LNCaP clone FGC (cell line): ENCODE measurements around the gene SH3YL1.

Experiments used
- DNase-seq: peaks from one replicate; pipeline ENCODE4 v3.0.0-alpha.2; 2011; ENCODE audit warnings: low read depth
- H3K4me3 ChIP-seq: 2 replicates; pipeline ENCODE4 v1.5.1; 2011; ENCODE audit warnings: mild to moderate bottlenecking, low read depth, low read length, control low read depth
- CTCF ChIP-seq: IDR thresholded peaks from 2 replicates; pipeline ENCODE4 v1.5.1; 2012; ENCODE audit warnings: mild to moderate bottlenecking; ENCODE audit not compliant: control insufficient read depth, insufficient read depth; ENCODE audit errors: extremely low read depth

Gene SH3YL1

GRCh38 chr2:278312-278926, 14.6 kb upstream of the SH3YL1 start:
- no peak for DNase-seq

GRCh38 chr2:275466-275865, 11.6 kb upstream of the SH3YL1 start:
- DNase-seq = no peak
- no peak overlapping the region for H3K4me3 ChIP-seq
- no peak for TF ChIP-seq CTCF

More at GRCh38 chr2:278312-278926, 14.6 kb upstream of the SH3YL1 start:
- no peak for TF ChIP-seq CTCF
- no peak overlapping the region for H3K4me3 ChIP-seq

- no peak overlapping the region for H3K4me3 ChIP-seq
- no peak for DNase-seq
- no peak for TF ChIP-seq CTCF
Measured at GRCh38 chr2:274503-274902, 10.7 kb upstream of the SH3YL1 start.

GRCh38 chr2:273333-273732, 9.5 kb upstream of the SH3YL1 start:
- no peak for DNase-seq

GRCh38 chr2:271917-272316, 8.1 kb upstream of the SH3YL1 start:
- TF ChIP-seq CTCF = no peak
- no peak for DNase-seq
- no peak overlapping the region for H3K4me3 ChIP-seq

More at GRCh38 chr2:273333-273732, 9.5 kb upstream of the SH3YL1 start:
- TF ChIP-seq CTCF = no peak
- H3K4me3 ChIP-seq = no peak overlapping the region

- no peak for TF ChIP-seq CTCF
Measured at GRCh38 chr2:270861-271260, 7.0 kb upstream of the SH3YL1 start.

More at GRCh38 chr2:270861-271260, 7.0 kb upstream of the SH3YL1 start:
- no peak overlapping the region for H3K4me3 ChIP-seq
- no peak for DNase-seq
